ENCODE data around the gene PIAS2. TPM values are rescaled to one million over a fixed set of nuclear protein-coding genes. Genes with fewer than 3 reads are reported as not detected.
"Not testable (repeated sequence)": the region's sequence is repeated elsewhere in the genome, so short reads cannot be mapped to it uniquely, and the experiment has no call there.

PIAS2 gene, protein sequence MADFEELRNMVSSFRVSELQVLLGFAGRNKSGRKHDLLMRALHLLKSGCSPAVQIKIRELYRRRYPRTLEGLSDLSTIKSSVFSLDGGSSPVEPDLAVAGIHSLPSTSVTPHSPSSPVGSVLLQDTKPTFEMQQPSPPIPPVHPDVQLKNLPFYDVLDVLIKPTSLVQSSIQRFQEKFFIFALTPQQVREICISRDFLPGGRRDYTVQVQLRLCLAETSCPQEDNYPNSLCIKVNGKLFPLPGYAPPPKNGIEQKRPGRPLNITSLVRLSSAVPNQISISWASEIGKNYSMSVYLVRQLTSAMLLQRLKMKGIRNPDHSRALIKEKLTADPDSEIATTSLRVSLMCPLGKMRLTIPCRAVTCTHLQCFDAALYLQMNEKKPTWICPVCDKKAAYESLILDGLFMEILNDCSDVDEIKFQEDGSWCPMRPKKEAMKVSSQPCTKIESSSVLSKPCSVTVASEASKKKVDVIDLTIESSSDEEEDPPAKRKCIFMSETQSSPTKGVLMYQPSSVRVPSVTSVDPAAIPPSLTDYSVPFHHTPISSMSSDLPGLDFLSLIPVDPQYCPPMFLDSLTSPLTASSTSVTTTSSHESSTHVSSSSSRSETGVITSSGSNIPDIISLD
- total RNA-seq, result 36.6 and 38.9 TPM in 2 replicates

DNA sequence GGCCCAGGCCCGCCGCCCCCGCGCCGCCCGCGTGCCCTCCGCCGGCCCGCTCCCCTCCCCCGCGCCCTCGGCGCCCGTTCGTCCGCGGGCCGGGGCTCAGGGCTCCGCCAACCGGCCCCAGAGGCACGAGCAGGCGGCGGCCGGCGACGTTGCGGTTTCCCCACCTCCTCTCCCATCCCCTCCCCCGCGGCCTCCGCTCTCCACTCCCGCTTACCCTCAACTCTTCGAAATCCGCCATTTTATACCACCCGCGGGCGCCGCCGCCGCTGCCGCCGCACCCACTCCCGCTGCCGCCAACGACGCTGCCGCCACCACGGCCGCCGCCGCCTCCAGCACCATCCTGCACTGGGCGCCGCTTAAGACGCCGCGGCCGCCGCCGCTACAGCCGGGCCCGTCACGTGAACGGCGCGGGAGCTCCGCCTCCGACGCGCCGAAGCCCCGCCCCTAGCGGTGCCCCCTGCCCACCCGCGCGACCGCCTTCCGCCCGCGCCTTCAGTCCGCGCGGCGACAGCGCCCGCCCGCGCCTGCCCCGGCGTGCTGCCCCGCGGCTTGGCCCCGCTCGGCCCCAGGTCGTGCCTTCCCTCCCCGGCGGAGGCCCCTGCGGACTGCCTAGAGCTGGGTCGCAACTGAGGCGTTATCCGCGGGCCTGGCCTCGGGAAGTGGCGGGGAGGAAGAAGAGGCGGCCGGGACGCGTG is at the start of gene PIAS2, which contains the start of gene KATNAL2:
Gene PIAS2 (minus strand): TSS at position 400 of the 695 bp plus-strand sequence. CDS start 162 bp downstream, at position 238.
Gene KATNAL2 (plus strand): TSS at position 495 of the 695 bp plus-strand sequence. CDS start 29,271 bp downstream, outside the sequence.
- no peaks in the 10 kb centered on the region for H3K27me3 ChIP-seq (ENCODE audit: insufficient read depth, low read length)
- DNase-seq (ENCODE audit: insufficient read length, low spot score, missing footprints), result peak; percentile 95

DNA sequence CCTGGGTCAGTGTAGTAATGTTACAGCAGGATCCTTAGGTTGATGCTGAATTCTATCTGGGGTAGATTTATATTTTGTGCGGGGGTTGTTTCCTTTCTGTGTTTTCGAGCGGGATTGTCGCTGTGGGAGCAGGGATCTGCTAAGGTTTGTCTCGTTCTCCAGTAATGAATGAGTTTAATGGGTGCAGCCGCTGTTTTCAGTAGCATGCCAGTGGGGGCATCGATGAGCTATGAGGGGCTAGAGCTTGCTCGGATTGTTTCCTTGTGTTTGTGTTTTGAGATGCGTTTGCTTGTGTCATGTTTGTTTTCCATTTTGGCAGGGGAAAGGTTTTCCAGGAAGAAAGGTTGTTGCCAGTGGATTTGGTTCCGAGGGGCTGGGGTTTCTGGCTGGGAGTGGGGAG is 49.0 kb upstream of the PIAS2 start:
- DNase-seq (ENCODE audit: insufficient read length, low spot score, missing footprints); H3K4me1 ChIP-seq (ENCODE audit: insufficient read depth, low read length); H3K79me2 ChIP-seq (ENCODE audit: insufficient read depth, low read length); H3K4me3 ChIP-seq (ENCODE audit: insufficient read depth, low read length); H2AFZ ChIP-seq (ENCODE audit: low read length); H3K27me3 ChIP-seq (ENCODE audit: insufficient read depth, low read length); H3K9me3 ChIP-seq (ENCODE audit: low read depth, low read length); H3K4me2 ChIP-seq (ENCODE audit: insufficient read depth, low read length); H3K36me3 ChIP-seq (ENCODE audit: insufficient read depth, low read length); H4K20me1 ChIP-seq (ENCODE audit: insufficient read depth, low read length); H3K27ac ChIP-seq (ENCODE audit: low read depth, low read length): not testable (repeated sequence)

More for the DNA sequence above, at the start of gene PIAS2, which contains the start of gene KATNAL2:
- Histone ChIP-seq H3K4me3 (ENCODE audit: insufficient read depth, low read length) (peak within 1 kb of the TSS; percentile 90), H3K27ac (ENCODE audit: low read depth, low read length) (peak within 1 kb of the TSS; percentile 60), H2AFZ (ENCODE audit: low read length) (peak within 1 kb of the TSS; percentile 97), H4K20me1 (ENCODE audit: insufficient read depth, low read length) (peaks cover 28% of the 10 kb centered on the region), H3K4me2 (ENCODE audit: insufficient read depth, low read length) (peak within 1 kb of the TSS; percentile 98), H3K9me3 (ENCODE audit: low read depth, low read length) (no peaks in the 10 kb centered on the region), H3K4me1 (ENCODE audit: insufficient read depth, low read length) (peaks cover 3% of the 10 kb centered on the region), H3K36me3 (ENCODE audit: insufficient read depth, low read length) (no peaks in the 10 kb centered on the region), H3K79me2 (ENCODE audit: insufficient read depth, low read length) (peaks cover 45% of the 10 kb centered on the region)
- TF ChIP-seq, protein P1, sequence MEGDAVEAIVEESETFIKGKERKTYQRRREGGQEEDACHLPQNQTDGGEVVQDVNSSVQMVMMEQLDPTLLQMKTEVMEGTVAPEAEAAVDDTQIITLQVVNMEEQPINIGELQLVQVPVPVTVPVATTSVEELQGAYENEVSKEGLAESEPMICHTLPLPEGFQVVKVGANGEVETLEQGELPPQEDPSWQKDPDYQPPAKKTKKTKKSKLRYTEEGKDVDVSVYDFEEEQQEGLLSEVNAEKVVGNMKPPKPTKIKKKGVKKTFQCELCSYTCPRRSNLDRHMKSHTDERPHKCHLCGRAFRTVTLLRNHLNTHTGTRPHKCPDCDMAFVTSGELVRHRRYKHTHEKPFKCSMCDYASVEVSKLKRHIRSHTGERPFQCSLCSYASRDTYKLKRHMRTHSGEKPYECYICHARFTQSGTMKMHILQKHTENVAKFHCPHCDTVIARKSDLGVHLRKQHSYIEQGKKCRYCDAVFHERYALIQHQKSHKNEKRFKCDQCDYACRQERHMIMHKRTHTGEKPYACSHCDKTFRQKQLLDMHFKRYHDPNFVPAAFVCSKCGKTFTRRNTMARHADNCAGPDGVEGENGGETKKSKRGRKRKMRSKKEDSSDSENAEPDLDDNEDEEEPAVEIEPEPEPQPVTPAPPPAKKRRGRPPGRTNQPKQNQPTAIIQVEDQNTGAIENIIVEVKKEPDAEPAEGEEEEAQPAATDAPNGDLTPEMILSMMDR (IDR thresholded peaks at IDR 0.05; ENCODE audit: extremely low read depth, low read depth, low read length), result no peak

DNA sequence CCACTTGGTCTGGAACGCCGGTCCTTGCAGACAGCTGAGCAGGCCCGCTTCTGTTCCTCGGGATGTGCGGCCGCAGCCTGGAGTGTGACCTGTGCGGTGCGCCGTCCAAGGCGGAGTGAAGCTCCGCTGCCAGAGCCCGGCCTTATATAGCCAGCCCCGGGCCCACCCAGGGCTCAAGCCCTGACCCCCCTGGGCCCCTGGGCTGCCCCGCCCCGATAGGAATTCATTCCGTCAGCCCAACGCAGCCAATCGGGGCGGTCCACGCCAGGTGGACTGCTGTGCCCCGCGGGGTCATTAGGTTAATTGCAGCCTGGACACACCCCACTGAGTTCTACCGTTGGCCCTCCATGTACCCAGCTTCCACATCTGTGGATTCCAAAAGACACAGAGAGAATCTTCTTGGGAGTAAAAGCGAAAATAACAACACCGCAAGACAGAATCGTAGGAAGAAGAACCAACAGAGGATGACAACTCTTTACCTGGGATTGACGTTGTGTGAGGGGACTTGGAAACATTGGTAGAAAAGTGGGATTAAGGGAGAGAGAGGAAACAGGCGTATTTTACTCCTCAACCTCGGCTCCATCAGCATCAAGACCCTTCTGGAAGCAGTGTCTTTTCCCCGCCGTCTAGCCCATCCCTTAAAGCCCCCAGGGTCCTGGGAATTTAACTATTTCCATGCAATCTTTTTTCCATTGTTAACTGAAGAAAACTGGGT is 47.4 kb upstream of the PIAS2 start:
- not testable (repeated sequence) for H3K4me3 ChIP-seq (ENCODE audit: insufficient read depth, low read length); H4K20me1 ChIP-seq (ENCODE audit: insufficient read depth, low read length); H3K27me3 ChIP-seq (ENCODE audit: insufficient read depth, low read length); H3K4me2 ChIP-seq (ENCODE audit: insufficient read depth, low read length); H2AFZ ChIP-seq (ENCODE audit: low read length); H3K4me1 ChIP-seq (ENCODE audit: insufficient read depth, low read length); H3K27ac ChIP-seq (ENCODE audit: low read depth, low read length); H3K79me2 ChIP-seq (ENCODE audit: insufficient read depth, low read length); H3K9me3 ChIP-seq (ENCODE audit: low read depth, low read length); H3K36me3 ChIP-seq (ENCODE audit: insufficient read depth, low read length); DNase-seq (ENCODE audit: insufficient read length, low spot score, missing footprints)

DNA sequence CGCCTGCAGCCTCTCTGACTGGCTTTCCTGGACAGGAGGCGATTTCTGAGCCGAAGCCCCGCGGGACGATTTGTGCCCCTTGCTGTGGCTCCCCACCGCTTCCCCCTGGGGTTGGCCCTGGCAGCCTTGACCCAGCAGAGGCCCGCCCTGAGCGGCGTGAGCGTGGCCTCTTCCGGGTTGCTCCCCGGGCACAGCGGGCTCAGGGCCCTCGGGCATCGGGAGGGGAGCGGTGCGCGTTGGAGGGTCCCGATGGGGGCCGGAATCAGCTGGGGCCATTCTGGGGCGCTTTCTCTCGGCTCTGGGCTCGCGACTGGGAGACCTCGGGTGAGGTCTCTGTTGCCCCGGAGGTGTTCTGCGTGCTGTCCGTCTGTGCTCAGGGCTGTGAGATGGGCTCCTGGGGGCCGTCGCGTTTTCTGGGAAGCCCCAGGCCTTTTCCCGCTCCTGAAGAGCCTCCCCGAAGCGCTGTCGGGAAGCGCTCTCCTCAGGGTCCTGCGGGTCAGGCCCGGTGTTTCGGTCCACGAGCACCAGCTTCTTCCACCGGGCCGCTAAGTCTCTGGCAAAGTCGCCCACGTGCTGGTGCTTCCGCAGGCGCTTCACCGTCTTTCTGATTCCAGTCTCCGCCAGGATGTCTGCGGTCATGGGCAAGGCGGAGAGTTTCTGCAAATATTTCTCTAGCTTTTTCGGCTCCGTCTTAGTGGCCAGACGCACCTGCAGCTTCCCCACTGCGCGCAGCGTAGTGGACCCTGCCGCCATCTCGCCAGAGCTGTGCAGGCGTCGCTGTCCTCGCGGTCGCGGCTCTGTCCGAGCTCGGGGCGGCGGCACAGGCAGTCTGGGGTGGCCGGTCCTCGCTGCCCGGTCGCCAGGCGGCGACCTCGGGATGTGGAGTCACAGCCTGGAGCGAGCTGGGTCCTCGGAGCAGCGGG is 46.6 kb upstream of the PIAS2 start:
- not testable (repeated sequence) for H3K4me3 ChIP-seq (ENCODE audit: insufficient read depth, low read length); H3K27ac ChIP-seq (ENCODE audit: low read depth, low read length); H3K4me1 ChIP-seq (ENCODE audit: insufficient read depth, low read length); H3K9me3 ChIP-seq (ENCODE audit: low read depth, low read length); H2AFZ ChIP-seq (ENCODE audit: low read length); H3K27me3 ChIP-seq (ENCODE audit: insufficient read depth, low read length); DNase-seq (ENCODE audit: insufficient read length, low spot score, missing footprints); H3K79me2 ChIP-seq (ENCODE audit: insufficient read depth, low read length); H3K4me2 ChIP-seq (ENCODE audit: insufficient read depth, low read length); H3K36me3 ChIP-seq (ENCODE audit: insufficient read depth, low read length); H4K20me1 ChIP-seq (ENCODE audit: insufficient read depth, low read length)

Data from osteoblast (primary cell).